Breast epithelium (tissue), 4 donors: ENCODE data around the gene KRT6A. TPM values are rescaled to one million over a fixed set of nuclear protein-coding genes. Genes with fewer than 3 reads are reported as not detected.
"Not testable (repeated sequence)": the region's sequence is repeated elsewhere in the genome, so short reads cannot be mapped to it uniquely, and the experiment has no call there.

Experiments
- DNase-seq, 2 donors: peaks; one replicate each; pipeline ENCODE4 v3.0.0-alpha.2; 2019; ENCODE audit warnings: low spot score in 2 of 2
- H3K27ac ChIP-seq, 2 donors: fragments of 200-600 bp; sonication (generic) in 1 of 2; one replicate each; pipeline ENCODE4 v1.5.1; 2016 to 2019; ENCODE audit warnings: mild to moderate bottlenecking in 1 of 2
- H3K27me3 ChIP-seq, 2 donors: fragments of 200-600 bp; sonication (generic) in 1 of 2; one replicate each; pipeline versions ENCODE4 v1.5.1 to v1.6.0; 2017 to 2019; ENCODE audit warnings: control low read depth in 1 of 2, mild to moderate bottlenecking in 1 of 2
- H3K36me3 ChIP-seq: fragments of 200-600 bp; one replicate; pipeline ENCODE4 v1.5.1; 2019
- H3K4me1 ChIP-seq, 2 donors: fragments of 200-600 bp; sonication (generic); one replicate each; pipeline ENCODE4 v1.5.1; 2016 to 2019; ENCODE audit warnings: control low read depth in 1 of 2
- H3K4me3 ChIP-seq, 3 donors: fragments of 200-600 bp; sonication (generic); 1 replicate in 2 of 3; 2 replicates in 1 of 3; pipeline ENCODE4 v1.5.1; 2016 to 2019; ENCODE audit warnings: mild to moderate bottlenecking in 3 of 3, moderate library complexity in 2 of 3
- H3K9me3 ChIP-seq, 2 donors: fragments of 200-600 bp; sonication (generic) in 1 of 2; one replicate each; pipeline ENCODE4 v1.5.1; 2016 to 2019; ENCODE audit warnings: control low read depth in 1 of 2
- POLR2A ChIP-seq: fragments of 450-650 bp; IDR thresholded peaks from one replicate; pipeline ENCODE4 v1.6.1; 2016; ENCODE audit warnings: antibody characterized with exemption, mild to moderate bottlenecking, moderate library complexity
- POLR2AphosphoS5 ChIP-seq, 3 donors: sonication (generic); formaldehyde crosslinking; IDR thresholded peaks; one replicate each; pipeline ENCODE4 v1.6.1; 2017; ENCODE audit warnings: antibody characterized with exemption in 3 of 3
- intact Hi-C: fragments of 100-400 bp; cut with DNase I; formaldehyde crosslinking; loops from one replicate; pipeline ENCODE4 v1.15.1; 2023; ENCODE audit warnings: low total_unique reads
- total RNA-seq, 3 donors: library from RNA; depleted of rRNA; stranded (reverse); fragments of >200 nt; gene quantifications; one replicate each; pipeline ENCODE4 v1.1.0, GENCODE V29; 2016
- TF ChIP-seq, protein P1 (sequence below), 3 donors: fragments of 450-650 bp; IDR thresholded peaks; one replicate each; pipeline ENCODE4 v1.5.1; 2016 to 2017; ENCODE audit warnings: antibody characterized with exemption in 3 of 3, mild to moderate bottlenecking in 3 of 3, moderate library complexity in 3 of 3

Gene KRT6A
- total RNA-seq, 3 donors from 2014 or later = 0.33 to 3.1 TPM; not detected in 1

DNA sequence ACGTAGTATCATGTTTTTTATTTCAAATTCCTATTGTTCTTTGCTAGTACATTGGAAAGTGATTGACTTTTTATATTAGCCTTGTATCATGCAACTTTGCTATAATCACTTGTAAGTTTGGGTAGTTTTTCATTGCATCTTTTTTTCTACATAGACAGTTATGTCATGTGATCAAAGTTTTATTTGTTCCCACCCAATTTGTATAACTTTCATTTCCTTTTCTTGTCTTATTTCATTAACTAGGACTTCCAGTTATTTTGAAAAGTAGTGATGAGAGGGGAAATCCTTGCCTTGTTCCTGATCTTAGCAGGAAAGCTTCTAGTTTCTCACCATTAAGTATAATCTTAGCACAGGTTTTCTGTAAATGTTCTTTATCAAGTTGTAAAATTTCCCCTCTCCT, 9.8 kb upstream of the KRT6A start:
- no peaks in the 10 kb centered on the region for H3K27me3 ChIP-seq
- TF ChIP-seq POLR2A (no peak), POLR2AphosphoS5 (IDR thresholded peaks at IDR 0.05) (no peak)
- TF ChIP-seq, protein P1, sequence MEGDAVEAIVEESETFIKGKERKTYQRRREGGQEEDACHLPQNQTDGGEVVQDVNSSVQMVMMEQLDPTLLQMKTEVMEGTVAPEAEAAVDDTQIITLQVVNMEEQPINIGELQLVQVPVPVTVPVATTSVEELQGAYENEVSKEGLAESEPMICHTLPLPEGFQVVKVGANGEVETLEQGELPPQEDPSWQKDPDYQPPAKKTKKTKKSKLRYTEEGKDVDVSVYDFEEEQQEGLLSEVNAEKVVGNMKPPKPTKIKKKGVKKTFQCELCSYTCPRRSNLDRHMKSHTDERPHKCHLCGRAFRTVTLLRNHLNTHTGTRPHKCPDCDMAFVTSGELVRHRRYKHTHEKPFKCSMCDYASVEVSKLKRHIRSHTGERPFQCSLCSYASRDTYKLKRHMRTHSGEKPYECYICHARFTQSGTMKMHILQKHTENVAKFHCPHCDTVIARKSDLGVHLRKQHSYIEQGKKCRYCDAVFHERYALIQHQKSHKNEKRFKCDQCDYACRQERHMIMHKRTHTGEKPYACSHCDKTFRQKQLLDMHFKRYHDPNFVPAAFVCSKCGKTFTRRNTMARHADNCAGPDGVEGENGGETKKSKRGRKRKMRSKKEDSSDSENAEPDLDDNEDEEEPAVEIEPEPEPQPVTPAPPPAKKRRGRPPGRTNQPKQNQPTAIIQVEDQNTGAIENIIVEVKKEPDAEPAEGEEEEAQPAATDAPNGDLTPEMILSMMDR (IDR thresholded peaks at IDR 0.05) = no peak
- H3K9me3 ChIP-seq = no peaks in the 10 kb centered on the region
- H3K4me3 ChIP-seq = no peak overlapping the region
- no peaks in the 10 kb centered on the region for H3K36me3 ChIP-seq
- intact Hi-C loops = loop anchor here (10.0 kb wide), 1 partner anchor 642 kb away; no protein-coding TSS in a partner anchor
- no peaks in the 10 kb centered on the region for H3K4me1 ChIP-seq
- no peak for DNase-seq
- H3K27ac ChIP-seq = no peak overlapping the region

- Histone ChIP-seq H3K9me3 (no peaks in the 10 kb centered on the region), H3K4me1 (peaks cover 0 to 1% of the 10 kb centered on the region in 2 donors), H3K36me3 (no peaks in the 10 kb centered on the region), H3K4me3 (no peak overlapping the region), H3K27ac (no peak overlapping the region), H3K27me3 (no peaks in the 10 kb centered on the region)
- TF ChIP-seq, protein P1 (IDR thresholded peaks at IDR 0.05) = no peak
- TF ChIP-seq POLR2A = no peak
- no peak for TF ChIP-seq POLR2AphosphoS5 (IDR thresholded peaks at IDR 0.05)
- intact Hi-C loops = loop anchor here (10.0 kb wide), 1 partner anchor 643 kb away; no protein-coding TSS in a partner anchor
- DNase-seq = no peak
Measured at GRCh38 chr12:52501490-52501889, 8.4 kb upstream of the KRT6A start.

DNA sequence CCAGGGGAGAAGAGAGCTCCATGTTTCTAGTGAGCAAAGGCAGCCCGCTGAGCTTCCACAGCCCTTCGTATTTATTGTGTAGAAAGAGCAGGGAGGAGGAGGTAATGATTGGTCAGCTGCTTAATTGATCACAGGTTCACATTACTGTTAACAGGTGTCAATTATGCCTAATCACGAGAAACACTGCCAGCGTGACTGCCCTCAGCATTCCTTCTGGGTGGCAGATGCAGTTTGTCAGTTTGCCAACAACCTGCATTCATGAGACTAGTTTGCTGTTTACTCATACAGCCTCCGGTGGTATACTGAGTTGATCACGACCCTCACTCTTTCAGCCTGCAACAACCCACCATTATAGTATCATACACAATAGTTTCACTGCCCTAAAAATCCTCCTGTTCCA, 7.5 kb upstream of the KRT6A start:
- intact Hi-C loops = loop anchor here (10.0 kb wide), 1 partner anchor 644 kb away; no protein-coding TSS in a partner anchor

DNA sequence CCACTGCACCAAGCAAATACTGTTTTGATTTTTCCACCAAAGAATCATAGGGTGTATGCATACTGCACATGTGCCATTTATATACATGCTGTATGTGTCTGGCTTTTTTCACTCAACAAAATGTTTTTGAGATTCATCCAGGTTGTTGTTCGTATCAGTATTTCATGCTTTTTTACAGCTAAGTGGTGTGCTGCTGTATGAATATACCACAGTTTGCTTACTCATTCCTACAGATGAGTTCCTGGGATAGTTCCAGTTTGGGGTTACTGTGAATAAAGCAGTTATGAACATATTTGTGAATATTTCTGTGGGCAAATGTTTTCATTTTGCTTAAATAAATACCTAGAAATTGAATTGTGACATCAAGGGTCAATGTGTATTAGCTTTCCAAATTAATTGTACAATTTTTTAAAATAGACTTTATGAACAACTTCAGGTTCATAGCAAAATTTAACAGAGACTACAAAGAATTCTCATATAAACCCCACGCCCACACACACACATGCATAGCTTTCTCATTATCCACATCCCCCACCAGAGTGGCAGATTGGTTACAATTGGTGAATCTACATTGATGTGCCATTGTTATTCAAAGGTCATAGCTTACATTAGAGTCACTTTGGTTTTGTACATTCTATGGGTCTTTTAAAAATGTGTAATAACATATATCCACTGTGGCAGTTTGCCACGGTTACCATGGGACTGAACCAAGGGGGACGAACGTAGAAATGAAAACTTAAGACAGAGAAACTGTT, 6.9 kb upstream of the KRT6A start:
- Histone ChIP-seq H3K9me3 (no peaks in the 10 kb centered on the region), H3K4me3 (no peak overlapping the region), H3K36me3 (no peaks in the 10 kb centered on the region), H3K27ac (no peak overlapping the region), H3K4me1 (peaks cover 2 to 15% of the 10 kb centered on the region in 2 donors), H3K27me3 (no peaks in the 10 kb centered on the region)
- DNase-seq = no peak
- intact Hi-C loops = loop anchor here (10.0 kb wide), 1 partner anchor 645 kb away; no protein-coding TSS in a partner anchor
- TF ChIP-seq POLR2A (no peak), POLR2AphosphoS5 (IDR thresholded peaks at IDR 0.05) (no peak)
- TF ChIP-seq, protein P1 (IDR thresholded peaks at IDR 0.05) = no peak

More for the DNA sequence above, 7.5 kb upstream of the KRT6A start:
- H3K27ac ChIP-seq, H3K27me3 ChIP-seq, H3K4me3 ChIP-seq, H3K36me3 ChIP-seq, H3K9me3 ChIP-seq, DNase-seq: not testable (repeated sequence)
- H3K4me1 ChIP-seq = peaks cover 0 to 11% of the 10 kb centered on the region in 2 donors

GRCh38 chr12:52498946-52499345, 5.9 kb upstream of the KRT6A start:
- no peak for DNase-seq
- Histone ChIP-seq H3K4me3 (no peak overlapping the region), H3K36me3 (no peaks in the 10 kb centered on the region), H3K27ac (no peak overlapping the region), H3K9me3 (no peaks in the 10 kb centered on the region), H3K27me3 (no peaks in the 10 kb centered on the region), H3K4me1 (peaks cover 4 to 26% of the 10 kb centered on the region in 2 donors)
- TF ChIP-seq POLR2A (no peak), POLR2AphosphoS5 (IDR thresholded peaks at IDR 0.05) (no peak)
- TF ChIP-seq, protein P1 (IDR thresholded peaks at IDR 0.05) = no peak
- intact Hi-C loops = no loop called here
